Activated naive CD4-positive, alpha-beta T cell treated with anti-CD3 and anti-CD28 coated beads, Interleukin-2, amount 50 U/mL, for 16 hours (primary cell): Measurements from ENCODE around the gene TMPRSS9.
"Not testable (repeated sequence)": the region's sequence is repeated elsewhere in the genome, so short reads cannot be mapped to it uniquely, and the experiment has no call there.

Experiments used
- DNase-seq: peaks from one replicate; pipeline ENCODE4 v3.0.0-alpha.2; 2020

Gene TMPRSS9

GRCh38 chr19:2395293-2395829 is 35.3 kb downstream of the TMPRSS9 start:
- DNase-seq, result not testable (repeated sequence)

GRCh38 chr19:2397173-2397572 is 37.1 kb downstream of the TMPRSS9 start:
- DNase-seq, result not testable (repeated sequence)

GRCh38 chr19:2398735-2399305 is 38.8 kb downstream of the TMPRSS9 start:
- DNase-seq, result no peak

GRCh38 chr19:2399582-2399981 is 39.5 kb downstream of the TMPRSS9 start:
- no peak for DNase-seq

DNA sequence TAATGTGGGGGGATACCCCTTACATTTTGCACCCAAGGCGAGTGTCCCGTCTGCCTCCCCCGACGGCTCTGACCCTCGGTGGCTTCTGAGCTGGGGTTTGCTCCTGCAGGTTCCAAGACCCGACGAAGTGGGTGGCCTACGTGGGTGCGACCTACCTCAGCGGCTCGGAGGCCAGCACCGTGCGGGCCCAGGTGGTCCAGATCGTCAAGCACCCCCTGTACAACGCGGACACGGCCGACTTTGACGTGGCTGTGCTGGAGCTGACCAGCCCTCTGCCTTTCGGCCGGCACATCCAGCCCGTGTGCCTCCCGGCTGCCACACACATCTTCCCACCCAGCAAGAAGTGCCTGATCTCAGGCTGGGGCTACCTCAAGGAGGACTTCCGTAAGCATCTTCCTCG is 48.2 kb downstream of the TMPRSS9 start:
- no peak for DNase-seq

DNA sequence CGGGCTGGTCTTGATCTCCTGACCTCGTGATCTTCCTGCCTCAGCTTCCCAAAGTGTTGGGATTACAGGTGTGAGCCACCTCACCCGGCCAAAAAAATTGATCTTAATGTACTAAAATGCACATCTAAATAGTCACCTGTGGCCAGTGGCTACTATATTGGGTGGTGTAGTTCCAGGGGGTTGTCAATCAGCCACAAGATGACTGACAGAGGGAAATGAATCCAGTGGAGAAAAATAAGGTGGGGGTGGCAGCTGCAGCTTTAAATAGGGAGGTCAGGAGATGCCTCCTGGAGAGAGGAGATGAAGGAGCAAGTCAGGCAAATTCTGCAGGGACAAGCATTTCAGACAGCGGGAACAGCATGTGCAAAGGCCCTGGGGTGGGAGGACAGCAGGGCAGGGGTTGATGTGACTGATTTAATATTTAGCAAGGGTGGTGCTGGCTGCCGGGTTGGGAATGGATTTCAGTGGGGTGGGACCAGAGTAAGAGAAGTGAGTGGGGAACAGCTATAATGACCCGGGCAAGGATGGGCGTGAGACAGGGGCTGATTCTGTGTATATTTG is 49.4 kb downstream of the TMPRSS9 start:
- DNase-seq, result no peak

DNA sequence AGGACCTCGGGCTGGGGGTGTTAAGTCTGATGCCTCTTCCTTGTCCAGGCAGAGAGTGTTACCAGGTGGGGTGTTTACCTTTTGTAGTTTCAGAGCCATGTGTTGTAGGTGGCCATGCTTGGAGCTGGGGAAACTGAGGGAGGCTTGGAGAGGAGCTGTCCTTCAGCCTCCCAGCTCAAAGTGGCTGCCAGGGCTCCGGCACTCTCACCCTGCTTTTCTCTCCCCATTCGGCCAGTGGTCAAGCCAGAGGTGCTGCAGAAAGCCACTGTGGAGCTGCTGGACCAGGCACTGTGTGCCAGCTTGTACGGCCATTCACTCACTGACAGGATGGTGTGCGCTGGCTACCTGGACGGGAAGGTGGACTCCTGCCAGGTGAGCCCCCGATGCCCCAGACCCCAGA is 50.0 kb downstream of the TMPRSS9 start:
- DNase-seq, result no peak

- DNase-seq, result no peak
These were observed 51.6 kb downstream of the TMPRSS9 start for GRCh38 chr19:2411709-2412108.

- DNase-seq, result no peak
These were observed 52.4 kb downstream of the TMPRSS9 start for GRCh38 chr19:2412449-2412848.

- DNase-seq, result no peak
These were observed 53.1 kb downstream of the TMPRSS9 start for GRCh38 chr19:2413159-2413558.

DNA sequence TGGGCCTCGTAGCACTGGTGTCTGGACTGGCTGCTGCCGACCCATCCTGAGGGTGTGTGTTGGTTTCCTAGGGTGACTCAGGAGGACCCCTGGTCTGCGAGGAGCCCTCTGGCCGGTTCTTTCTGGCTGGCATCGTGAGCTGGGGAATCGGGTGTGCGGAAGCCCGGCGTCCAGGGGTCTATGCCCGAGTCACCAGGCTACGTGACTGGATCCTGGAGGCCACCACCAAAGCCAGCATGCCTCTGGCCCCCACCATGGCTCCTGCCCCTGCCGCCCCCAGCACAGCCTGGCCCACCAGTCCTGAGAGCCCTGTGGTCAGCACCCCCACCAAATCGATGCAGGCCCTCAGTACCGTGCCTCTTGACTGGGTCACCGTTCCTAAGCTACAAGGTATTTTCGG is 53.6 kb downstream of the TMPRSS9 start:
- DNase-seq, result no peak

- DNase-seq, result no peak
These were observed 55.4 kb downstream of the TMPRSS9 start for GRCh38 chr19:2415281-2415972.

- DNase-seq, result no peak
These were observed 55.9 kb downstream of the TMPRSS9 start for GRCh38 chr19:2415973-2416319.

- no peak for DNase-seq
These were observed 56.4 kb downstream of the TMPRSS9 start for GRCh38 chr19:2416321-2417097.

GRCh38 chr19:2417436-2417835 is 57.4 kb downstream of the TMPRSS9 start:
- not testable (repeated sequence) for DNase-seq

- DNase-seq, result no peak
These were observed 57.9 kb downstream of the TMPRSS9 start for GRCh38 chr19:2417881-2418406.

- DNase-seq, result no peak
These were observed 59.7 kb downstream of the TMPRSS9 start for GRCh38 chr19:2419754-2420153.

DNA sequence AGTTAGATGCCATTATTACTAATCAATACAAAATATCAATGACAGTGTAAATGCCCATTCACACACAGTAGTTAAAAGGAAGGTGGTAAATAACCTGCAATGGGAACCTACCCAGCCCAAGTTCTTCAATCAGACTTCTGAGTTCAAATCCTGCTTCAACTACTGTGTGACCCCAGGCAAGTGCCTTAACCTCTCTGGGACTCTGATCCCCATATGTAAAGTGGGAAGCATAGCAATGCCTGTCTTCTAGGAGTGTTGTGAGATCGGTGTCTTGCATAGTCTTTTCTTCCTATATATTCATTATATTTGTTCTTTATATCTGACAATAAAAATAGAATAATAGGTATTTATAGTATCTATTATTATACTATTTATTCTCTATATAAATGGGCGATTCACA is 60.4 kb downstream of the TMPRSS9 start:
- DNase-seq, result no peak

- DNase-seq, result no peak
These were observed 61.7 kb downstream of the TMPRSS9 start for GRCh38 chr19:2421581-2422306.

DNA sequence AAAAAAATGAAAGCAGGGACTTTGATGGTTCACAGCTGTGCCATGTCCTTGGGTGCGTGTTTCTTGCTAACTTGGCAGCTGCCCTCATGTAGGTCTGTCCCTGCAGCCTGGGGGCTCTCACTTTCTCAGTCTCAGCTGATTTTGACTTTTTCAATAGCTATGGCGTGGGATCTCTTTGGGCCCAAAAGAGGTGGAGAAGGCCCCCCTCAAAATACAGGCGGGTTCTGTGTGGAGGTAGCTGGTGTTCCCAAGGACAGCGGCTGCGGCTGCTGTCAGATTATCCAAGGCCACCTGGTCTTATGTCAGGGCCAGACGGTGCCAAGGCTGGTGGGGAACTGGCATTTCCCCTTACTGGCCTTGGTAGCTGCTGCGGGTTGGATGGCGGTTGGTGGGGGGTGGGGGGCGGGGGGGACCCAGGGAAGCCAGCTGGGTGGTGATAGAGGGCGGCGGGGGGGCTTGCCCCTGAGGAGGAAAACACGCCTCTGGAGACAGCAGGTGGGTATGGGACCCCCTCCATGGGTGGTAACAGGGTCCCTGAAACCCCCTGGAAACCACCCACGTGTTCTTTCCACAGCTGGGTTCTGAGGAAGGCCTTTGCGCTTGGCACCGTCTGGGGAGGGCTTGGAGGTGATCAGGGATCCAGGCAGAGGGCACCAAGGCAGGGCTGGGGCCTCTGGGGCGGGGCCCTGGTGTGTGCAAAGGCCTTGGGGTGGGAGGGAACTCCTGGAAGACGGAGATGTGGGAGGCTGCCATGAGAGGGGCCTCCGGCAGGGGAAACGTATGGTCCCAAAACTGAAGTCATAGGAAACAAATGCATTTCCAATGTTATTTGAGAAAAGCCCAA is 63.2 kb downstream of the TMPRSS9 start:
- DNase-seq, result no peak

- no peak for DNase-seq
These were observed 64.0 kb downstream of the TMPRSS9 start for GRCh38 chr19:2423915-2424685.
